HG02588 (cell line): ENCODE data around the gene CSRP3.

Experiments
- ATAC-seq: cut with Tn5 transposase; IDR thresholded peaks from one replicate; pipeline ENCODE4 v1.9.1; 2021; ENCODE audit warnings: mild to moderate bottlenecking, moderate library complexity; ENCODE audit not compliant: unreplicated experiment

Gene CSRP3

GRCh38 chr11:19201737-19202605 lies at the start of gene CSRP3:
CSRP3 (minus strand) TSS chr11:19201983; CDS start chr11:19192448, 9,535 bp downstream.
- ATAC-seq, result no peak

- no peak for ATAC-seq
Observed at GRCh38 chr11:19251577-19251976, 49.8 kb upstream of the CSRP3 start.

GRCh38 chr11:19246816-19247215 lies 45.0 kb upstream of the CSRP3 start:
- no peak for ATAC-seq

- no peak for ATAC-seq
Observed at GRCh38 chr11:19245351-19245750, 43.6 kb upstream of the CSRP3 start.

- ATAC-seq, result no peak
Observed at GRCh38 chr11:19244621-19245020, 42.8 kb upstream of the CSRP3 start.

GRCh38 chr11:19244084-19244483 lies 42.3 kb upstream of the CSRP3 start:
- ATAC-seq, result no peak

- ATAC-seq, result no peak
Observed at GRCh38 chr11:19243613-19244012, 41.8 kb upstream of the CSRP3 start.

GRCh38 chr11:19243143-19243542 lies 41.4 kb upstream of the CSRP3 start:
- ATAC-seq, result no peak

- ATAC-seq, result no peak
Observed at GRCh38 chr11:19242179-19242932, 40.6 kb upstream of the CSRP3 start.

- peak; percentile 27 for ATAC-seq
Observed at GRCh38 chr11:19241260-19242178, 39.7 kb upstream of the CSRP3 start.

- peak; percentile 92 for ATAC-seq
Observed at GRCh38 chr11:19240420-19241259, 38.9 kb upstream of the CSRP3 start, which contains the start of gene E2F8. E2F8 (minus strand) TSS chr11:19240945; CDS start chr11:19240121, 824 bp downstream.

- no peak for ATAC-seq
Observed at GRCh38 chr11:19239039-19239438, 37.3 kb upstream of the CSRP3 start.

GRCh38 chr11:19237813-19238212 lies 36.0 kb upstream of the CSRP3 start:
- no peak for ATAC-seq

- ATAC-seq, result no peak
Observed at GRCh38 chr11:19237381-19237780, 35.6 kb upstream of the CSRP3 start.

- ATAC-seq, result no peak
Observed at GRCh38 chr11:19234231-19234817, 32.5 kb upstream of the CSRP3 start.

- no peak for ATAC-seq
Observed at GRCh38 chr11:19232910-19233503, 31.2 kb upstream of the CSRP3 start.

- ATAC-seq, result no peak
Observed at GRCh38 chr11:19229671-19230070, 27.9 kb upstream of the CSRP3 start.

- ATAC-seq, result no peak
Observed at GRCh38 chr11:19228968-19229367, 27.2 kb upstream of the CSRP3 start.
